Chondrocyte (in vitro differentiated cells): ENCODE data around the gene BCAR3. TPM values are rescaled to one million over a fixed set of nuclear protein-coding genes. Genes with fewer than 3 reads are reported as not detected.

Experiments used
- DNase-seq: peaks from one replicate; pipeline ENCODE4 v3.0.0; 2021; ENCODE audit warnings: mixed read lengths, low spot score
- H3K27ac Mint-ChIP-seq: one replicate; pipeline ENCODE4 v1.8.0; 2021; ENCODE audit warnings: mild to moderate bottlenecking, moderate library complexity, mixed read lengths; ENCODE audit not compliant: unreplicated experiment
- H3K27me3 Mint-ChIP-seq: 2 replicates; pipeline ENCODE4 v1.8.0; 2021; ENCODE audit warnings: low read depth, mixed read lengths
- H3K36me3 Mint-ChIP-seq: 2 replicates; pipeline ENCODE4 v1.8.0; 2021; ENCODE audit warnings: low read depth, mixed read lengths
- H3K4me1 Mint-ChIP-seq: 2 replicates; pipeline ENCODE4 v1.8.0; 2021; ENCODE audit warnings: low read depth, mild to moderate bottlenecking, mixed read lengths
- H3K4me3 Mint-ChIP-seq: one replicate; pipeline ENCODE4 v1.8.0; 2021; ENCODE audit warnings: mild to moderate bottlenecking, moderate library complexity, mixed read lengths; ENCODE audit not compliant: unreplicated experiment
- H3K9me3 Mint-ChIP-seq: 2 replicates; pipeline ENCODE4 v1.8.0; 2021; ENCODE audit warnings: low read depth, mixed read lengths
- CTCF ChIP-seq: fragments of 200-600 bp; sonication (generic); IDR thresholded peaks from 2 replicates; pipeline ENCODE4 v1.5.0; 2021; ENCODE audit warnings: antibody characterized with exemption, mild to moderate bottlenecking, moderate library complexity
- total RNA-seq: library from RNA; stranded (reverse); gene quantifications from 3 replicates; pipeline ENCODE4 v1.2.1, GENCODE V29; 2021

Gene BCAR3
- total RNA-seq, 1 donor from 2014 or later = 18.5 TPM

GRCh38 chr1:93566227-93566626, 115.4 kb downstream of the BCAR3 start:
- Mint-ChIP-seq H3K36me3 (peaks cover 28% of the 10 kb centered on the region), H3K4me1 (peaks cover 22% of the 10 kb centered on the region), H3K27me3 (no peaks in the 10 kb centered on the region), H3K4me3 (no peak overlapping the region), H3K9me3 (no peaks in the 10 kb centered on the region), H3K27ac (peak overlapping the region; percentile 70)
- peak; percentile 34 for DNase-seq
- TF ChIP-seq CTCF = no peak

GRCh38 chr1:93565496-93566206, 116.0 kb downstream of the BCAR3 start:
- no peak for DNase-seq
- Mint-ChIP-seq H3K27ac (peak overlapping the region; percentile 70), H3K27me3 (no peaks in the 10 kb centered on the region), H3K4me3 (no peak overlapping the region), H3K36me3 (peaks cover 29% of the 10 kb centered on the region), H3K4me1 (peaks cover 22% of the 10 kb centered on the region), H3K9me3 (no peaks in the 10 kb centered on the region)
- no peak for TF ChIP-seq CTCF

GRCh38 chr1:93559695-93560094, 121.9 kb downstream of the BCAR3 start:
- TF ChIP-seq CTCF = no peak
- H3K36me3 Mint-ChIP-seq = peaks cover 27% of the 10 kb centered on the region
- H3K4me3 Mint-ChIP-seq = no peak overlapping the region
- no peak for DNase-seq
- no peaks in the 10 kb centered on the region for H3K27me3 Mint-ChIP-seq
- H3K4me1 Mint-ChIP-seq = peaks cover 8% of the 10 kb centered on the region
- H3K9me3 Mint-ChIP-seq = peaks cover 11% of the 10 kb centered on the region
- H3K27ac Mint-ChIP-seq = no peak overlapping the region

- no peak overlapping the region for H3K4me3 Mint-ChIP-seq
- no peak overlapping the region for H3K27ac Mint-ChIP-seq
- H3K4me1 Mint-ChIP-seq = peaks cover 15% of the 10 kb centered on the region
- H3K9me3 Mint-ChIP-seq = peaks cover 11% of the 10 kb centered on the region
- H3K27me3 Mint-ChIP-seq = no peaks in the 10 kb centered on the region
- DNase-seq = no peak
- no peak for TF ChIP-seq CTCF
- H3K36me3 Mint-ChIP-seq = peaks cover 26% of the 10 kb centered on the region
These were observed 122.6 kb downstream of the BCAR3 start for GRCh38 chr1:93559045-93559444.

- Mint-ChIP-seq H3K4me1 (peaks cover 41% of the 10 kb centered on the region), H3K27me3 (no peaks in the 10 kb centered on the region), H3K4me3 (no peak overlapping the region), H3K27ac (no peak overlapping the region), H3K9me3 (peaks cover 11% of the 10 kb centered on the region), H3K36me3 (peaks cover 21% of the 10 kb centered on the region)
- no peak for DNase-seq
- no peak for TF ChIP-seq CTCF
These were observed 125.3 kb downstream of the BCAR3 start for GRCh38 chr1:93556291-93556690.
